ENCODE results near the gene IGSF6.
"Not testable (repeated sequence)": the region's sequence is repeated elsewhere in the genome, so short reads cannot be mapped to it uniquely, and the experiment has no call there.

The IGSF6 gene

GRCh38 chr16:21639493-21639892 lies 12.9 kb downstream of the IGSF6 start:
- Histone ChIP-seq H3K9ac (ENCODE audit: insufficient read length) (no peak overlapping the region), H3K27ac (peak overlapping the region; percentile 55; the same call in 1 of the 2 replicates), H3K9me3 (ENCODE audit: low read depth, low read length) (no peaks in the 10 kb centered on the region), H3K4me3 (no peak overlapping the region), H3K36me3 (ENCODE audit: insufficient read depth, low read length) (peaks cover 3% of the 10 kb centered on the region; the same call in 1 of the 2 replicates)
- DNase-seq (ENCODE audit: low read depth, low spot score): no peak
- TF ChIP-seq FOXP2 (optimal IDR thresholded peaks at IDR 0.05; ENCODE audit: control extremely low read depth, extremely low read length, insufficient read depth) (no peak), EZH2 (IDR thresholded peaks at IDR 0.05) (no peak), POLR2AphosphoS5 (IDR thresholded peaks at IDR 0.05; ENCODE audit: borderline replicate concordance, low read depth, low read length) (no peak)

GRCh38 chr16:21638573-21638975 lies 13.8 kb downstream of the IGSF6 start:
- H3K27ac ChIP-seq: peak overlapping the region; percentile 70; the same call in 1 of the 2 replicates
- no peak for DNase-seq (ENCODE audit: low read depth, low spot score)
- H3K9me3 ChIP-seq (ENCODE audit: low read depth, low read length): no peaks in the 10 kb centered on the region
- H3K9ac ChIP-seq (ENCODE audit: insufficient read length): no peak overlapping the region
- no peak for TF ChIP-seq POLR2AphosphoS5 (IDR thresholded peaks at IDR 0.05; ENCODE audit: borderline replicate concordance, low read depth, low read length)
- TF ChIP-seq FOXP2 (optimal IDR thresholded peaks at IDR 0.05; ENCODE audit: control extremely low read depth, extremely low read length, insufficient read depth): no peak
- no peak for TF ChIP-seq EZH2 (IDR thresholded peaks at IDR 0.05)
- H3K36me3 ChIP-seq (ENCODE audit: insufficient read depth, low read length): peaks cover 11% of the 10 kb centered on the region; the same call in 1 of the 2 replicates
- H3K4me3 ChIP-seq: no peak overlapping the region

GRCh38 chr16:21637032-21637968 lies 15.1 kb downstream of the IGSF6 start:
- TF ChIP-seq POLR2AphosphoS5 (IDR thresholded peaks at IDR 0.05; ENCODE audit: borderline replicate concordance, low read depth, low read length) (no peak), FOXP2 (optimal IDR thresholded peaks at IDR 0.05; ENCODE audit: control extremely low read depth, extremely low read length, insufficient read depth) (no peak), EZH2 (IDR thresholded peaks at IDR 0.05) (no peak)
- H3K9me3 ChIP-seq (ENCODE audit: low read depth, low read length): no peaks in the 10 kb centered on the region
- H3K27ac ChIP-seq: no peak overlapping the region
- no peak overlapping the region for H3K4me3 ChIP-seq
- peaks cover 15% of the 10 kb centered on the region; the same call in 1 of the 2 replicates for H3K36me3 ChIP-seq (ENCODE audit: insufficient read depth, low read length)
- no peak for DNase-seq (ENCODE audit: low read depth, low spot score)
- no peak overlapping the region for H3K9ac ChIP-seq (ENCODE audit: insufficient read length)

- not testable (repeated sequence) for H3K9ac ChIP-seq (ENCODE audit: insufficient read length); H3K27ac ChIP-seq; DNase-seq (ENCODE audit: low read depth, low spot score); H3K4me3 ChIP-seq; H3K9me3 ChIP-seq (ENCODE audit: low read depth, low read length)
- H3K36me3 ChIP-seq (ENCODE audit: insufficient read depth, low read length): peaks cover 15% of the 10 kb centered on the region; the same call in 1 of the 2 replicates
Observed at GRCh38 chr16:21635694-21636093, 16.7 kb downstream of the IGSF6 start.

GRCh38 chr16:21634216-21634615 lies 18.2 kb downstream of the IGSF6 start:
- Histone ChIP-seq H3K9ac (ENCODE audit: insufficient read length) (no peak overlapping the region), H3K27ac (no peak overlapping the region), H3K9me3 (ENCODE audit: low read depth, low read length) (0 out of 2 replicates have a peak, but pooled peaks cover under 1% of the 10 kb centered on the region), H3K36me3 (ENCODE audit: insufficient read depth, low read length) (peaks cover 26% of the 10 kb centered on the region), H3K4me3 (no peak overlapping the region)
- no peak for DNase-seq (ENCODE audit: low read depth, low spot score)
- TF ChIP-seq FOXP2 (optimal IDR thresholded peaks at IDR 0.05; ENCODE audit: control extremely low read depth, extremely low read length, insufficient read depth): no peak
- TF ChIP-seq EZH2 (IDR thresholded peaks at IDR 0.05): no peak
- TF ChIP-seq POLR2AphosphoS5 (IDR thresholded peaks at IDR 0.05; ENCODE audit: borderline replicate concordance, low read depth, low read length): no peak

GRCh38 chr16:21631951-21632575 lies 20.3 kb downstream of the IGSF6 start:
- H3K9ac ChIP-seq (ENCODE audit: insufficient read length); DNase-seq (ENCODE audit: low read depth, low spot score); H3K27ac ChIP-seq; H3K4me3 ChIP-seq; H3K9me3 ChIP-seq (ENCODE audit: low read depth, low read length): not testable (repeated sequence)
- peaks cover 43% of the 10 kb centered on the region for H3K36me3 ChIP-seq (ENCODE audit: insufficient read depth, low read length)

- not testable (repeated sequence) for H3K9me3 ChIP-seq (ENCODE audit: low read depth, low read length); H3K27ac ChIP-seq; DNase-seq (ENCODE audit: low read depth, low spot score); H3K4me3 ChIP-seq; H3K9ac ChIP-seq (ENCODE audit: insufficient read length)
- H3K36me3 ChIP-seq (ENCODE audit: insufficient read depth, low read length): peaks cover 43% of the 10 kb centered on the region
Observed at GRCh38 chr16:21631376-21631775, 21.0 kb downstream of the IGSF6 start.

GRCh38 chr16:21630866-21631265 lies 21.5 kb downstream of the IGSF6 start:
- H3K9ac ChIP-seq (ENCODE audit: insufficient read length); DNase-seq (ENCODE audit: low read depth, low spot score); H3K9me3 ChIP-seq (ENCODE audit: low read depth, low read length); H3K27ac ChIP-seq; H3K4me3 ChIP-seq: not testable (repeated sequence)
- H3K36me3 ChIP-seq (ENCODE audit: insufficient read depth, low read length): peaks cover 42% of the 10 kb centered on the region

GRCh38 chr16:21629616-21630539 lies 22.5 kb downstream of the IGSF6 start:
- not testable (repeated sequence) for H3K27ac ChIP-seq; H3K4me3 ChIP-seq; H3K9ac ChIP-seq (ENCODE audit: insufficient read length); DNase-seq (ENCODE audit: low read depth, low spot score); H3K9me3 ChIP-seq (ENCODE audit: low read depth, low read length)
- H3K36me3 ChIP-seq (ENCODE audit: insufficient read depth, low read length): peaks cover 49% of the 10 kb centered on the region
